Activated naive CD4-positive, alpha-beta T cell treated with Interleukin-2 at 50 U/mL for 16 hours (primary cell): ENCODE results near the gene RAMP1.

Source experiments
- DNase-seq: peaks from one replicate; pipeline ENCODE4 v3.0.0-alpha.2; 2020

Gene RAMP1

GRCh38 chr2:237896507-237896892 lies 37.1 kb downstream of the RAMP1 start:
- DNase-seq = no peak

DNA sequence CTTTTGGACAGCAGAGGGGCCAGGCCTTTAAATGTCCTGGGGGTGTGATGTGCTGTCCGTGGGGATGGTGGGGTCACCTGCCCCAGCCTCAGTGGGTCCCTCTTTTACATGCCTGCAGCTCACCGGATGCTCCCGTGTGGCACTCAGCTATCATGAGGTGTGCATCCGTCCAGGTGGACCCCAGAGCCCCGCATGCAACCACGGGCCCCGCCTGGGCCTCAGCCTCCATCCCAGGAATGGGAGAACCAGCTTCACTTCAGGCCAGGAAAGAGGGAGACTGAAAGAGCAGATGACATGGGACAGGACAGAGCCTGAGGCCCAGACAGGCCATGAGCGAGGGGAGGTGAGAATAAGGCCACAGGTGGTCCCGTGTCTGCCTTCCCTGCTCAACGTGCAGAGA lies 37.5 kb downstream of the RAMP1 start:
- no peak for DNase-seq

DNA sequence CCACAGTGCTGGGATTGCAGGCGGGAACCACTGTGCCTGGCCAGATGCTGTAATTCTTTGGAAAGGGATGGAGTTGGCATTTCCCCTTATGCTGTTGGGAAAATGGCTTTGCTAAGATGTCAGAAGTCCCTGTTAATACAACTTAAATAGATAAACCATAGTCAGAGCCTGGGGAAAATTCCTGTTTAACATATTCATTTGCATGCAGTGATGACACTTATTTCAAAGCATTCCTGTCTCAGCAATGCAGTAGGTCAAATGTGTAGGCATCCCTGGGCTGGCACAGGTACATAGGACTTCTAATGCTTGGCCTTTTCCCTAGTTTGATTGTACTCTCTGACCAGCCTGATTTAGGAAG lies 38.6 kb downstream of the RAMP1 start:
- no peak for DNase-seq

DNA sequence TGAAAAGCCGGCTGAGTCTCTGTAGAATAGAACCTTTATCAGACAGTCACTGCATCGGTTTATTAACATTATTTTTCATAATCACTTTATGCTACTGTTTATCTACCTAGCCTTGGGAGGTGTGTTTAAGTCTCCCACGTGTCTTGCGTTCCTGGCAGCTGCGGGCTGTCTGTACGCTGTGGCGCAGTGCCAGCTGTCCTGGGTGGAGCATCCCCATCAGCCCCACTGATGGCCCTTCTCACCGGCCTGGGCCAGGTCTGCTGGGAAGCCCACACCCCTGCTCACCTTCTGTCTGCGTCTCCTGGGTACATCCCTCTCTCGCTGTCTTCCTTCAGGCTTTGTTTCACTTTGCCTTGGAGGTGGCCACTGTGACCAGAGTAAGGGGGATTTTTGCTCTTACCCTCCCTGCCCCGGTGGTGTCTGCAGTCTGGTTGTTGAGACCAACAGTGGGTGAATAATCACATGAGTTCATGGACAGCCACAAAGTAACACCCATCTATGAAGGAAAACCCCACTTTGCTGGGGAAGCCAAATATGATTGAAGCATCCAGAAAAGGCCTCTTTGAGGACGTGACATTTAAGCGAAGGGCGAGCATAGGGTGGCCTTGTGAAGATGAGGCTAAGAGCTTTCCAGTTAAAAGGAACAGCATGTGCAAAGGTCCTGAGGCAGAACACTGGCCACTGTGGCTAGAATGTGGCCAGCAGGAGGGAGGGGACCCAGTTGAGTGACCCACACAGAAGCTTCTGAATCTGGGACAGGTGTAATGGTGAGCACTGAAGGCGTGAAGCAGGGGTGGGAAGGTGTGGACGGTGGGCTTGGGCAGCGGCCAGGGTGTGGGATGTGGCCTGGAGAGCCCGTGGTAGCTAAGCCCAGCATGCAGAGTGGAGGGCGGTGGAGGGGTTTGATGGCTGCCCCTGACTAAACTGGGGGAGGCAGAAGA lies 41.7 kb downstream of the RAMP1 start:
- no peak for DNase-seq

DNA sequence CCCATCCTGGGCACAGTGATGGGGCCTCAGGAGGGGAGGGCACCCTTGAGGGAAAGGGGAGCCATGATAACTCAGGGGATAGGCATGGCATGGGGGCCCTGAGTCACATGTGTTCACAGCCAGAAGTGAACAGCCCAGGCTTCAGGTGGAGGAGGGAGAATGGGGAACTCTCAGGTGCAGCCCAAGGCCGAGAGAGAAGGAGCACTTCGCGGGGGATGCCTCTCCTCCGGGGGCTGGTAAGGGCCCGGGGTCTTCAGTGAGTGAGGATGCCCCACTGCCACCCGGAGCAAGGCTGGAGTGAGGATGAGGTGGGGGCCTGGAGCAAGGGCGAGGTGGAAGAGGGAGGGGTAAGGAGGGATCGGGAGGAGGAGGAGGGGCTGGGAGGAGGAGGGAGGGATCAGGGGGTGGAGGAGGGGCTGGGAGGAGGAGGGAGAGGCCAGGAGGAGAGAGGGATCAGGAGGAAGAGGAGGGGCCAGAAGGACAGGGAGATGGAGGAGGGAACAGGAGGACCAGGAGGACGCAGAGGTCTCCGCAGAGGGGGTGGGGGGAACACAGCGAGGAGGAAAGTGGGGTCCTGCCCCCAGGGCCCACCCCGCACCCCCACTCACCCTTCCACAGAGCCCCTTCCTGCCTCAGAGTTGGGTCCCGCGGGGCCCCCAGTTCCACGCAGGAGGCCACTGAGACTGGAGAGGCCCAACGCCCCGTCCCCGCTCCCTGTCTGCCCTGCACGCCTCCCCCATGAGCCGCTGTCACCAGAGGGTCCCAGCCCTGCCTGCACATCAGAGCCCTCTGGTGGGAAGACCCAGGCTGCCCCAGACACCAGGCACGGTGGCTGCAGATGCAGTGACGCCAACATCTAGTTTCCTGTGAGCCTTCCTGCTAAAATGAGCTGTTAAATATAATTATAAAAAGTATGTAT lies 42.8 kb downstream of the RAMP1 start:
- no peak for DNase-seq

GRCh38 chr2:237904831-237905599 lies 45.6 kb downstream of the RAMP1 start:
- DNase-seq = peak; percentile 20

DNA sequence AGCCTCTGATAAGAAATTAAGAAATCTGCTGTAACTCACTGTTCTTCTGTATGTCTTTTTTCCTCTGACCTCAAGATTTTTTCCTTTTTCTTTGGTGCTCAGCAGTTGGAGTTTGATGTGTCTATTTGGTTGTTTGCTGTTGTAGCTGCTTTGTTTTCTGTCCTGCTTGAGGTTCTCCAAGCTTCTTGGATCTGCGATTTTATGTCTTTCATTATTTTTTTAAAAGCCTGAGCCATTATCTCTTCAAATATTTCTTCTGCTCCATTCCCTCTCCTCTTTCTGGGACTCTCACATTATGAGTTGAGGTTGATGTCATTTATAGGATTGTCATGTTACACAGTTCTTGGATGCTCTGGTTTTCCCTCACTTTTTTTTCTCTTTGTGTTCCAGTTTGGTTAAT lies 47.7 kb downstream of the RAMP1 start:
- no peak for DNase-seq

DNA sequence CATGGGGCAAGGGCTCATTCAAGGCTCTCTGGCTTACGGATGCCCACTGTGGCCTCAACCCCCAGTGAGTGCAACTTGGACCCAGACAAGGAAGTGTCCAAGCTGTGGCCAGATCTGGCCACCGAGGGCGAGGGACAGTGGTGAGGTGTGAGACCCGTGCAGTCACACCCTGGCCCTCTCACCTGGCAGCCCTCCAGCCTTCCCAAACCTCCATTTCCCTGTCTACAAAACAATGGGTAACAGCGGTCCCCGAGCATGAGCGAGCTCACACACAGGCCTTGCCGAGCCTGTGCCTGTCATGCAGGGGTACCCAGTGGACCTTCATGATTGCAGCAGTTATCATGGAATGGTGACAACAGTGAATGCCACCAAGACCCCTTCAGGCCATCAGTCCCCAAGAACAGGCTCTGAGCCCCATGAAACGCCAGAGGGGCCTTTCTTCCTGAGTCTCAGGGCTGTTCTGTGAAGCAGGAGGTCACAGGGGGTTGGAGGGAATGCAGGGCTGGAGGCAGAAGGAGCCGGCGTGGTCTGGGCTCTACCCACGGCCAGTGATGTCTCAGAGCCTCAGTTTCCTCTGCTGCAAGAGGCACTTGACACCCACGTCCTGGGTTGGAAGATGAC lies 49.8 kb downstream of the RAMP1 start:
- no peak for DNase-seq

DNA sequence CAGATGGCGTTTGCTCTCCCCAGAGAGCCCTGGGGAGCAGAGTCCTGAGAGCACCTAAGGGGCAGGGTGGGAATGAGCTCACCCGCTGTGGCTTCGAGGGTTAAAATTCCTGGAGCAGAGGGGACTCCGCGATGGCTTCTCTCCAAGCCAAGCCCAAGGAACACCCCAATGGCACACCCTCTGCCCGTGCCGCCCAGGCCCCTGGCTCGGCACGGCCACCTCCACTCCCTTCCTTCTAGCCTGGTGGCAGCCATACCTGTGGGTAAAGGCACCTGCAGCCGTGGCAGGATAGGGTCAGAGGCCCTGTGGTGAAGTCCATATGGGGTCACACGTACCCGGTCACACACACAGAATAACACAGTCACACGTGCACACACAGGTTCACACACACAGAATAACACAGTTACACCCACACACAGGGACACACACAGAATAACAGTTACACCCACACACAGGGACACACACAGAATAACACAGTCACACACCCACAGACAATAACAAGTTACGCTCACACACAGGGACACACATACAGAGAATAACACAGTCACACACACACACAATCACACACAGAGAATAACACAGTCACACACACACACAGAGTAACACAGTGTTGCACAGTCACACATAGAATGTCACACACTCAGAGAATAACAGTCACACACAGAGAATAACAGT lies 50.5 kb downstream of the RAMP1 start:
- DNase-seq = no peak

- no peak for DNase-seq
Observed at GRCh38 chr2:237910576-237911362, 51.3 kb downstream of the RAMP1 start.

DNA sequence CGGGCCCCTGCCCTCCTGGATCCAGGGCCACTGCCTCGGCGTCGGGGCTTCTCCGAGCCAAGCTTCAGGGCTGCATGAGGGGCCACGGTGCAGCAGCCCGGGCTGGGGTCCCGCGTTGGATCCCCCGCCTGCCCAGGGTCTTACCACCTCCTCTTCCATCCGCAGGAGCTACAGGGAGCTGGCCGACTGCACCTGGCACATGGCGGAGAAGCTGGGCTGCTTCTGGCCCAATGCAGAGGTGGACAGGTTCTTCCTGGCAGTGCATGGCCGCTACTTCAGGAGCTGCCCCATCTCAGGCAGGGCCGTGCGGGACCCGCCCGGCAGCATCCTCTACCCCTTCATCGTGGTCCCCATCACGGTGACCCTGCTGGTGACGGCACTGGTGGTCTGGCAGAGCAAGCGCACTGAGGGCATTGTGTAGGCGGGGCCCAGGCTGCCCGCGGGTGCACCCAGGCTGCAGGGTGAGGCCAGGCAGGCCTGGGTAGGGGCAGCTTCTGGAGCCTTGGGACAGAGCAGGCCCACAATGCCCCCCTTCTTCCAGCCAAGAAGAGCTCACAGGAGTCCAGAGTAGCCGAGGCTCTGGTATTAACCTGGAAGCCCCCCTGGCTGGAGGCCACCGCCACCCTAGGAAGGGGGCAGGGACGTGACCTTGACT lies 52.1 kb downstream of the RAMP1 start:
- no peak for DNase-seq

DNA sequence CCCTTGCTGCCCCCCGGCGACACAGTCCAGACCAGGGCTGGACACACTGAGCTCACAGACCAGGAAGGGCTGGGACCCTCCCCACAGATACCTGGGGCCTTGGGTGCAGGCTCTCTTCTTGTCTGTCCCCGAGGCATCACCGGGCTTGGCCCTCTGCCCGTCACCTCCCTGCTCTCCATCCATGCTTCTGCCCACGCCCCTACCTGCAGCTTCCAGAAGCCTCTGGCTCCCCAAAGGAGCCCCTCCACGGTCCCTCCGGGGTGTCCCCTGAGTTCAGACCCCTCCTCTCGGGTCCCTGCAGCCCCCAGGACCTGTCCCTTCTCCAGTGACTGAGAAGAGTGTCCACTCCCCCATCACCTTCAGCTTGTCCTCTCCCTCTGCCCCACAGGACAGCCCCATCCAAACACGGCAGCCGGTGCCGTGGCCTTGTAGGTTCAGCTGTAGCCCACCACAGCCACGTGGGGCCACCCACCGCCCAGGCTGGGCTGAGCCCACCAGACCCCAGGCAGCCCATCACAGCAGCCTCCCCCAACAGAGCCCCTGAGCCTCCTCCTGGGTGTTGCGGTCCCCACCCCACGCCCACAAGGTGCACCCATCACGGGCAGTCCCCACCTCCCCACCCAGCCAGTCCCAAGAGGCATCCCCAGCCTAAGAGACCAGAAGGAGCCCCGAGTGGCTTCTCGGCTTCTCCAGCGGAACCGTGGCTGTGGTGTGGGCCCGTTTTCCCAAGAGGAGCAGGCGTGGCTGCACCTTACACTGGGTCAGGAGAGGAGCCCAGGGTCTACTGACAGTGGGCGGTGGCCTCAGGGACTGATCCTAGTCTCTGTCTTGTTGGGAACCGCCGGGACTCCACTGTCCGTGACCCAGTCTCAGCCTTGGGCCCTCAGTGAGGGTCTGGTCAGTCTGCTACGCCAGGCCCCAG lies 53.1 kb downstream of the RAMP1 start:
- DNase-seq = no peak

GRCh38 chr2:237913193-237913917 lies 53.9 kb downstream of the RAMP1 start:
- no peak for DNase-seq

GRCh38 chr2:237915576-237915975 lies 56.2 kb downstream of the RAMP1 start:
- no peak for DNase-seq

DNA sequence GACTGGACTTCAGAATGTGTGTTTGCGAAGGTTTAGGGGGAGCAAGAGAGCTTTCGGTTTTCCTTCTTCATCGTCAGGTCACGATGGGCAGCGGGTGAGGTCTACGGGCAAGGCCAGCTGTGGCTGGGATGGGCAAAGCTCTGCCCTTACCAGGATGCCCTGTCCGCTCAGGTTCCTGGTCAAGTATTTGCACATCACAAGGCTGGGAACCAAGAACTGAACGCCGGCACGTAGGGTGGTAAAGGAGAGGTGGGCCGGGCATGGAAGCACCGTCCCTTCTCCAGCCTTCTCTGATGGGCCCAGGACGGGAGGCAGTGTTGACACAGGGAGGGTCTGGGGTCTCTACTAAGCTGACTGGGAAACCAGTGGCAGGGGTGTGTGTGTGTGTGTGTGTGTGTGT lies 56.9 kb downstream of the RAMP1 start:
- DNase-seq = no peak

GRCh38 chr2:237917696-237918374 lies 58.4 kb downstream of the RAMP1 start:
- no peak for DNase-seq

DNA sequence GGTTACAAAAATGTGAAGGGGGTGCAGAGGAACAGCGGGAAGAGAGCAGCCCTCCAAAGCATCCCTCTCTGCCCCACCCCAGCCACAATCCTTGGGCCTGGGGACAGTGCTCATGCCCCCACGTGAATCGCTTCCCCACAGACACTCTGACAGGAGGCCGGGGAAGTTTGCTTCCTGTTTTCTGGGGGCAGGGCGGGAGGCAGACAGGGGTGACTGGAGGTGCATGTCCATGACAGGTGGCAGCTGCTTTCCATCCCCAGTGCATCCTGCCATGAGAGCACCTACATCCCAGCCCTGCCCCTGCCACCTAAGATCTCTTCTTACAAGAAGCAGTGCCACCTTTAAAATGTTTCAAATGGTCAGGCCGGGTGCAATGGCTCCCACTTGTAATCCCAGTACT lies 60.2 kb downstream of the RAMP1 start:
- DNase-seq = no peak

DNA sequence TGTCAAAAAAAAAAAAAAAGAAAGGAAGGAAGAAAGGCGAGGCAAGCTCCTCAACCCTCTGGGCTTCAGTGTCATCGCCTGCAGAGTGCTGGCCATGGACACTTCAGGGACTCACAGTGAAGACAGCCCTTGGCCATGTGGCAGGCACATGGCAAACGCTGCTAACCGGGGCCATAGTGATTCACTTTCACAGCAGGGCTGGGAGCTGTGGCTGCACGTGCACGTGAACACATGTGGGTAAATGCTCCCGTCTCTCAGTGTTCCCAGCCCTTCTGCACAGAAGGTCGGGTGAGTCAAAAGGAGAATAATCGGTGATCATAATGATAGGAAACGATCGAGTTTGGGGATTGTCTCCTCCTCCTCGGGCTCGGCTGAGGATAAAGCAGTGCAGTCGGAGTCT lies 61.2 kb downstream of the RAMP1 start:
- no peak for DNase-seq
